ENCODE data around the gene ZNF350. TPM values are rescaled to one million over a fixed set of nuclear protein-coding genes. Genes with fewer than 3 reads are reported as not detected.
A peak's percentile ranks its signal among the peaks of the same experiment; 100 is the strongest.

Gene ZNF350
- total RNA-seq, 2 donors from 2014 or later = 8.7 to 9.5 TPM

- Mint-ChIP-seq H3K27ac (peak overlapping the region; percentile 94 to 98), H3K36me3 (peaks cover 65 to 89% of the 10 kb centered on the region in 2 donors), H3K9me3 (peaks cover 31 to 61% of the 10 kb centered on the region in 2 donors)
- ATAC-seq = no peak
- no peak for DNase-seq (ENCODE audit: low spot score in 2 of 2)
Observed at GRCh38 chr19:51927859-51928258, 58.8 kb downstream of the ZNF350 start.

- H3K27ac Mint-ChIP-seq = peak within 1 kb of the TSS; percentile 94 to 98
- DNase-seq (ENCODE audit: low spot score in 2 of 2) = peak; percentile 76 to 78
- peaks cover 37 to 63% of the 10 kb centered on the region in 2 donors for H3K9me3 Mint-ChIP-seq
- H3K36me3 Mint-ChIP-seq = peaks cover 68 to 95% of the 10 kb centered on the region in 2 donors
- peak; percentile 87 to 92 for ATAC-seq
Observed at GRCh38 chr19:51926784-51927741, 59.6 kb downstream of the ZNF350 start, which contains the start of gene ZNF613. TSS of gene ZNF613 (plus strand) at chr19:51927472. CDS start at chr19:51936221, 8,749 bp downstream.

- H3K27ac Mint-ChIP-seq = peak overlapping the region; percentile 94 to 98
- peaks cover 68 to 95% of the 10 kb centered on the region in 2 donors for H3K36me3 Mint-ChIP-seq
- ATAC-seq (no peak), DNase-seq (ENCODE audit: low spot score in 2 of 2) (no peak)
- peaks cover 38 to 64% of the 10 kb centered on the region in 2 donors for H3K9me3 Mint-ChIP-seq
Observed at GRCh38 chr19:51926426-51926783, 60.2 kb downstream of the ZNF350 start.

- ATAC-seq (no peak), DNase-seq (ENCODE audit: low spot score in 2 of 2) (no peak)
- Mint-ChIP-seq H3K36me3 (peaks cover 60 to 71% of the 10 kb centered on the region in 2 donors), H3K27ac (no peak overlapping the region), H3K9me3 (peaks cover 48 to 56% of the 10 kb centered on the region in 2 donors)
Observed at GRCh38 chr19:51921949-51922348, 64.7 kb downstream of the ZNF350 start.

- Mint-ChIP-seq H3K27ac (no peak overlapping the region), H3K36me3 (peaks cover 69 to 70% of the 10 kb centered on the region in 2 donors), H3K9me3 (peaks cover 53 to 60% of the 10 kb centered on the region in 2 donors)
- DNase-seq (ENCODE audit: low spot score in 2 of 2) (no peak), ATAC-seq (no peak)
Observed at GRCh38 chr19:51919606-51920005, 67.0 kb downstream of the ZNF350 start.

GRCh38 chr19:51916167-51916566 is 70.5 kb downstream of the ZNF350 start:
- peaks cover 54 to 58% of the 10 kb centered on the region in 2 donors for H3K9me3 Mint-ChIP-seq
- no peak overlapping the region for H3K27ac Mint-ChIP-seq
- peaks cover 55 to 62% of the 10 kb centered on the region in 2 donors for H3K36me3 Mint-ChIP-seq
- ATAC-seq (no peak), DNase-seq (ENCODE audit: low spot score in 2 of 2) (no peak)

GRCh38 chr19:51915324-51915867 is 71.2 kb downstream of the ZNF350 start:
- no peak for DNase-seq (ENCODE audit: low spot score in 2 of 2)
- Mint-ChIP-seq H3K9me3 (peaks cover 47 to 54% of the 10 kb centered on the region in 2 donors), H3K27ac (no peak overlapping the region)

More at GRCh38 chr19:51915324-51915867, 71.2 kb downstream of the ZNF350 start:
- no peak for ATAC-seq
- peaks cover 49 to 58% of the 10 kb centered on the region in 2 donors for H3K36me3 Mint-ChIP-seq

Other genes with a start within 250 kb of the ZNF350 start
- gene FPR1, start 235.0 kb downstream of the ZNF350 start, total RNA-seq = not detected
- gene FPR2, start 225.7 kb downstream of the ZNF350 start, total RNA-seq = not detected
- not detected for gene FPR3, start 191.7 kb downstream of the ZNF350 start, total RNA-seq
- 1 to 10 TPM; 5.7 to 7.9 TPM for gene ZNF577, start 98.9 kb downstream of the ZNF350 start, total RNA-seq
- 10 to 100 TPM in 1 of 2 donors, 1 to 10 TPM in 1; 8.2 to 10.3 TPM for gene ZNF649, start 81.8 kb downstream of the ZNF350 start, total RNA-seq
- gene ZNF613, start 59.4 kb downstream of the ZNF350 start, total RNA-seq = 1 to 10 TPM; 2.6 to 4.1 TPM
- 10 to 100 TPM in 1 of 2 donors, 1 to 10 TPM in 1; 9.9 to 17.1 TPM for gene ZNF615, start 21.4 kb upstream of the ZNF350 start, total RNA-seq
- 1 to 10 TPM; 7.6 to 9.0 TPM for gene ZNF614, start 41.5 kb upstream of the ZNF350 start, total RNA-seq
- 10 to 100 TPM; 15.9 to 17.9 TPM for gene ZNF432, start 62.0 kb upstream of the ZNF350 start, total RNA-seq
- gene ZNF841, start 108.9 kb upstream of the ZNF350 start, total RNA-seq = 10 to 100 TPM; 23.5 TPM
- 10 to 100 TPM in 1 of 2 donors, 1 to 10 TPM in 1; 9.6 to 10.9 TPM for gene ZNF616, start 153.1 kb upstream of the ZNF350 start, total RNA-seq
- gene ZNF836, start 184.8 kb upstream of the ZNF350 start, total RNA-seq = 10 to 100 TPM; 11.8 to 11.9 TPM
- gene PPP2R1A, start 203.2 kb upstream of the ZNF350 start, total RNA-seq = 100 to 1,000 TPM; 160 to 231 TPM